Ammon's horn (tissue), 1 donor: ENCODE results near the gene CLTCL1.
A peak's percentile ranks its signal among the peaks of the same experiment; 100 is the strongest.

ENCODE experiments used
- DNase-seq: peaks from one replicate; pipeline ENCODE4 v3.0.0-alpha.2; 2016; ENCODE audit warnings: low spot score

Gene CLTCL1

GRCh38 chr22:19195796-19196731, 95.5 kb downstream of the CLTCL1 start:
- no peak for DNase-seq

- no peak for DNase-seq
Observed at GRCh38 chr22:19194766-19195536, 96.6 kb downstream of the CLTCL1 start.

- DNase-seq, result no peak
Observed at GRCh38 chr22:19193879-19194278, 97.6 kb downstream of the CLTCL1 start.

- no peak for DNase-seq
Observed at GRCh38 chr22:19187716-19188563, 103.6 kb downstream of the CLTCL1 start.

GRCh38 chr22:19184276-19184997, 107.1 kb downstream of the CLTCL1 start:
- no peak for DNase-seq

GRCh38 chr22:19183216-19183615, 108.3 kb downstream of the CLTCL1 start:
- DNase-seq, result no peak

GRCh38 chr22:19182472-19183157, 108.9 kb downstream of the CLTCL1 start:
- no peak for DNase-seq

GRCh38 chr22:19181786-19182471, 109.6 kb downstream of the CLTCL1 start:
- no peak for DNase-seq

GRCh38 chr22:19180740-19181410, 110.6 kb downstream of the CLTCL1 start:
- DNase-seq, result no peak

- no peak for DNase-seq
Observed at GRCh38 chr22:19180234-19180633, 111.3 kb downstream of the CLTCL1 start.

GRCh38 chr22:19179497-19180048, 111.9 kb downstream of the CLTCL1 start:
- peak; percentile 91 for DNase-seq

- peak; percentile 94 for DNase-seq
Observed at GRCh38 chr22:19178657-19179496, 112.6 kb downstream of the CLTCL1 start, which contains the start of gene SLC25A1. TSS of gene SLC25A1 (minus strand) at chr22:19178736. CDS start at chr22:19178673, 63 bp downstream.

GRCh38 chr22:19178065-19178656, 113.4 kb downstream of the CLTCL1 start:
- DNase-seq, result no peak

- DNase-seq, result no peak
Observed at GRCh38 chr22:19177164-19178064, 114.1 kb downstream of the CLTCL1 start.

GRCh38 chr22:19176732-19177131, 114.8 kb downstream of the CLTCL1 start:
- no peak for DNase-seq

GRCh38 chr22:19176175-19176643, 115.3 kb downstream of the CLTCL1 start:
- no peak for DNase-seq
